ENCODE measurements around the gene TMEM179. TPM values are rescaled to one million over a fixed set of nuclear protein-coding genes. Genes with fewer than 3 reads are reported as not detected.

Gene TMEM179
- polyA plus RNA-seq, 1 donor from 2014 or later, result 20.3 TPM

GRCh38 chr14:104647467-104648043 lies 43.0 kb upstream of the TMEM179 start:
- TF ChIP-seq TAF1 (IDR thresholded peaks at IDR 0.05; ENCODE audit: low read depth) (no peak), EZH2 (IDR thresholded peaks at IDR 0.05; ENCODE audit: borderline replicate concordance, insufficient read depth, low read length, poor library complexity, severe bottlenecking) (no peak), SMC3 (conservative IDR thresholded peaks at IDR 0.05; ENCODE audit: poor library complexity) (no peak), MXI1 (conservative IDR thresholded peaks at IDR 0.05; ENCODE audit: poor library complexity, severe bottlenecking) (no peak), CTCF (IDR thresholded peaks at IDR 0.05; ENCODE audit: poor library complexity, severe bottlenecking) (no peak), EP300 (conservative IDR thresholded peaks at IDR 0.05; ENCODE audit: poor library complexity, severe bottlenecking) (no peak), REST (IDR thresholded peaks at IDR 0.05; ENCODE audit: borderline replicate concordance) (no peak), RAD21 (conservative IDR thresholded peaks at IDR 0.05) (no peak), POLR2AphosphoS5 (IDR thresholded peaks at IDR 0.05) (no peak)
- H3K9me3 ChIP-seq (ENCODE audit: low read length), result peaks cover 5% of the 10 kb centered on the region
- no peak overlapping the region for H3K9ac ChIP-seq (ENCODE audit: low read length)
- no peaks in the 10 kb centered on the region for H3F3A ChIP-seq (ENCODE audit: insufficient read depth, low read length, poor library complexity, severe bottlenecking)
- H4K20me1 ChIP-seq (ENCODE audit: insufficient read depth), result no peaks in the 10 kb centered on the region
- H3K4me3 ChIP-seq (ENCODE audit: low read length), result no peak overlapping the region
- H3K36me3 ChIP-seq (ENCODE audit: insufficient read depth, low read length), result no peaks in the 10 kb centered on the region
- H2AFZ ChIP-seq (ENCODE audit: low read depth, low read length), result no peak overlapping the region
- no peaks in the 10 kb centered on the region for H3K79me2 ChIP-seq (replicated peaks; ENCODE audit: insufficient read depth, low read length)
- H3K4me2 ChIP-seq (ENCODE audit: low read length), result no peak overlapping the region
- no peaks in the 10 kb centered on the region for H3K9me2 ChIP-seq (ENCODE audit: insufficient read depth, low read length)
- H3K27me3 ChIP-seq (ENCODE audit: insufficient read depth, low read depth, low read length), result no peaks in the 10 kb centered on the region
- H3K27ac ChIP-seq (ENCODE audit: low read length), result no peak overlapping the region

DNA sequence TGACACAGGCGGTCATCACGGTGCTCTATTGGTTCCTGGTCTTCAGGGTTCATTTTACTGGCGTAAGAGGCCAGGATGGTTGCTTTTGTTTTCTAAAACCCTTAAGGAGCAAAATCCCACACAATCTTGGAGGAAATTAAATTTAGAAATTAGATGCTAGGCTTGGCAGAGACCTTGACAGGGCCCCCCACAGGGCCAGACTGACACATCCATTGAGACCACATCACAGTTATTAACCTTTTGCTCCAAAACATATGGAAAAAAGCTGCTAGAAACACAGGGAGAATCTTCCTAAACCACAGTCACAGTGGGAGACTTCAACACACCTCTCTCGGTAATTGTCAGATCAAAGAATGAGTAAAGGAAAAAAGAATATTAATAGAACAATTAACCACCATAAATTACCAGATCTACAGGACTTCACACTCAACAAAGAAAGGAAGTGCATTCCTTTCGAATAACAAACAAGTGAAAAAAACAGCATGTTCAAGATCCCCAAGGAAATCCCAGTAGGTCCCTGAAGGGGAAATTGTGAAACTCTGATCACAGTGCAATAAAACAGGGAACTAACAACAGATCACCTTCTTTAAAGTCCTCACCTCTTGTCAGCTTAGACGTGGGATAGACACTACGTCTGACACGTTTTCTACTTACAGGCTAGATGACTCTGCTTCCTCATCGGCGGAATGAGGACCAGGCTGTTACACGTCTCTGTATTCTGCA lies 40.2 kb upstream of the TMEM179 start:
- Histone ChIP-seq H3K36me3 (ENCODE audit: insufficient read depth, low read length) (no peaks in the 10 kb centered on the region), H3K9ac (ENCODE audit: low read length) (no peak overlapping the region), H2AFZ (ENCODE audit: low read depth, low read length) (no peak overlapping the region), H4K20me1 (ENCODE audit: insufficient read depth) (no peaks in the 10 kb centered on the region), H3F3A (ENCODE audit: insufficient read depth, low read length, poor library complexity, severe bottlenecking) (no peaks in the 10 kb centered on the region), H3K9me3 (ENCODE audit: low read length) (peaks cover 2% of the 10 kb centered on the region), H3K27ac (ENCODE audit: low read length) (peak overlapping the region; percentile 49), H3K27me3 (ENCODE audit: insufficient read depth, low read depth, low read length) (no peaks in the 10 kb centered on the region), H3K4me2 (ENCODE audit: low read length) (no peak overlapping the region), H3K4me3 (ENCODE audit: low read length) (no peak overlapping the region), H3K79me2 (replicated peaks; ENCODE audit: insufficient read depth, low read length) (no peaks in the 10 kb centered on the region), H3K9me2 (ENCODE audit: insufficient read depth, low read length) (no peaks in the 10 kb centered on the region)
- no peak for TF ChIP-seq CTCF (IDR thresholded peaks at IDR 0.05; ENCODE audit: poor library complexity, severe bottlenecking)
- peak; percentile 22 for TF ChIP-seq REST (IDR thresholded peaks at IDR 0.05; ENCODE audit: borderline replicate concordance)
- TF ChIP-seq EZH2 (IDR thresholded peaks at IDR 0.05; ENCODE audit: borderline replicate concordance, insufficient read depth, low read length, poor library complexity, severe bottlenecking), result no peak

All from neural cell (in vitro differentiated cells).